Thoracic aorta (tissue), 2 donors: Measurements from ENCODE around the gene CDH2. TPM values are rescaled to one million over a fixed set of nuclear protein-coding genes. Genes with fewer than 3 reads are reported as not detected.

Experiments
- ATAC-seq: fragments of 150-250 bp; one replicate; pipeline ENCODE4 v1.8.0; 2017; ENCODE audit warnings: low read depth; ENCODE audit not compliant: insufficient number of reproducible peaks, low FRiP score
- DNase-seq: peaks from one replicate; pipeline ENCODE4 v3.0.0-alpha.2; 2020; ENCODE audit warnings: low spot score
- H3K27ac ChIP-seq, 2 donors: fragments of 200-600 bp; sonication (generic); 1 replicate in 1 of 2; 2 replicates in 1 of 2; pipeline ENCODE4 v1.5.1; 2016; ENCODE audit warnings: mild to moderate bottlenecking in 2 of 2, moderate library complexity in 2 of 2
- H3K27me3 ChIP-seq: fragments of 200-600 bp; sonication (generic); replicated peaks from 2 replicates; pipeline ENCODE4 v1.6.0; 2016; ENCODE audit warnings: mild to moderate bottlenecking; ENCODE audit not compliant: insufficient read depth
- H3K36me3 ChIP-seq: fragments of 200-600 bp; sonication (generic); one replicate; pipeline ENCODE4 v1.5.1; 2016
- H3K4me1 ChIP-seq, 2 donors: fragments of 200-600 bp; sonication (generic); 1 replicate in 1 of 2; 2 replicates in 1 of 2; pipeline versions ENCODE4 v1.5.1 to v1.6.0; 2016; ENCODE audit warnings: low read depth in 2 of 2, mild to moderate bottlenecking in 1 of 2; ENCODE audit not compliant: control insufficient read depth in 1 of 2
- H3K4me3 ChIP-seq: fragments of 200-600 bp; sonication (generic); 2 replicates; pipeline ENCODE4 v1.5.1; 2016; ENCODE audit warnings: mild to moderate bottlenecking
- H3K9me3 ChIP-seq: fragments of 200-600 bp; sonication (generic); 2 replicates; pipeline ENCODE4 v1.5.1; 2016
- CTCF ChIP-seq: fragments of 200-600 bp; sonication (generic); IDR thresholded peaks from one replicate; pipeline ENCODE4 v1.5.1; 2019; ENCODE audit warnings: antibody characterized with exemption
- total RNA-seq, 2 donors: library from RNA; depleted of rRNA; stranded (reverse); fragments of >200 nt; gene quantifications; one replicate each; pipeline versions ENCODE4 v1.1.0 to v1.2.3, GENCODE V29; 2016

Gene CDH2
- total RNA-seq, 2 donors from 2014 or later: 25.9 to 37.9 TPM

GRCh38 chr18:28150925-28151324 is 26.0 kb downstream of the CDH2 start:
- H3K4me1 ChIP-seq: peaks cover 0 to 4% of the 10 kb centered on the region in 2 donors
- ATAC-seq (no peak), DNase-seq (no peak)
- H3K27ac ChIP-seq: no peak overlapping the region
- no peaks in the 10 kb centered on the region for H3K9me3 ChIP-seq
- TF ChIP-seq CTCF: no peak
- H3K27me3 ChIP-seq: no peaks in the 10 kb centered on the region
- no peaks in the 10 kb centered on the region for H3K36me3 ChIP-seq
- H3K4me3 ChIP-seq: no peak overlapping the region

- no peak overlapping the region for H3K27ac ChIP-seq
- no peak for ATAC-seq
- no peak overlapping the region for H3K4me3 ChIP-seq
Measured at GRCh38 chr18:28149810-28150420, 27.0 kb downstream of the CDH2 start.

GRCh38 chr18:28147674-28148171 is 29.2 kb downstream of the CDH2 start:
- ATAC-seq: no peak
- Histone ChIP-seq H3K36me3 (no peaks in the 10 kb centered on the region), H3K9me3 (no peaks in the 10 kb centered on the region), H3K4me3 (no peak overlapping the region), H3K27ac (no peak overlapping the region), H3K27me3 (no peaks in the 10 kb centered on the region), H3K4me1 (peaks cover 0 to 3% of the 10 kb centered on the region in 2 donors)
- no peak for DNase-seq
- TF ChIP-seq CTCF: no peak

More at GRCh38 chr18:28149810-28150420, 27.0 kb downstream of the CDH2 start:
- H3K36me3 ChIP-seq: no peaks in the 10 kb centered on the region
- no peaks in the 10 kb centered on the region for H3K9me3 ChIP-seq
- no peak for TF ChIP-seq CTCF
- no peak for DNase-seq
- H3K4me1 ChIP-seq: peaks cover 0 to 4% of the 10 kb centered on the region in 2 donors
- no peaks in the 10 kb centered on the region for H3K27me3 ChIP-seq

- Histone ChIP-seq H3K9me3 (no peaks in the 10 kb centered on the region), H3K27me3 (no peaks in the 10 kb centered on the region), H3K4me3 (no peak overlapping the region), H3K36me3 (no peaks in the 10 kb centered on the region), H3K4me1 (no peaks in the 10 kb centered on the region), H3K27ac (no peak overlapping the region)
- ATAC-seq (no peak), DNase-seq (no peak)
- no peak for TF ChIP-seq CTCF
Measured at GRCh38 chr18:28143725-28144124, 33.2 kb downstream of the CDH2 start.

- ATAC-seq: no peak
- H3K36me3 ChIP-seq: no peaks in the 10 kb centered on the region
- H3K4me3 ChIP-seq: no peak overlapping the region
- TF ChIP-seq CTCF: no peak
- no peaks in the 10 kb centered on the region for H3K9me3 ChIP-seq
- H3K27ac ChIP-seq: no peak overlapping the region
- H3K27me3 ChIP-seq: no peaks in the 10 kb centered on the region
- H3K4me1 ChIP-seq: no peaks in the 10 kb centered on the region
- no peak for DNase-seq
Measured at GRCh38 chr18:28138816-28139215, 38.1 kb downstream of the CDH2 start.
